Retina (tissue), 1 donor: ENCODE measurements around the gene GCSH.

ENCODE experiments used
- DNase-seq: peaks from one replicate; pipeline ENCODE4 v3.0.0-alpha.2; 2016

GCSH gene

DNA sequence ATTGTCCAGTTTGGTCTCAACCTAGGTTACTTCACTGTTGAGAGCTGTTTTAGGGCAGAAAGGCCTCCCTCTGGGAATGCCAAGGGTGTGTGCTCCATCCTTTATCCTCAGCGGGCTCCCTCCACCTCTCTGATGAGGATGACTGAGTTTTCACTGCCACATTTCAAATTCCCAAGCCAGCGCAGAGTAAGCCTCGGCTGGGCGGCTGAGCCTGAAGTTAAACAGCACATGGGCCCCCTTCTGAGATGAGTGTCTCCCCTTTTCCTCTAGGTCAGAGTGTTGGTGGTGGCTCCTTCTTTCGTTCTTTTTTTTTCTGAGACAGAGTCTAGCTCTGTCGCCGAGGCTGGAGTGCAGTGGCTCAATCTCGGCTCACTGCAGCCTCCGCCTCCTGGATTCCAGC is 5.5 kb upstream of the GCSH start:
- no peak for DNase-seq

DNA sequence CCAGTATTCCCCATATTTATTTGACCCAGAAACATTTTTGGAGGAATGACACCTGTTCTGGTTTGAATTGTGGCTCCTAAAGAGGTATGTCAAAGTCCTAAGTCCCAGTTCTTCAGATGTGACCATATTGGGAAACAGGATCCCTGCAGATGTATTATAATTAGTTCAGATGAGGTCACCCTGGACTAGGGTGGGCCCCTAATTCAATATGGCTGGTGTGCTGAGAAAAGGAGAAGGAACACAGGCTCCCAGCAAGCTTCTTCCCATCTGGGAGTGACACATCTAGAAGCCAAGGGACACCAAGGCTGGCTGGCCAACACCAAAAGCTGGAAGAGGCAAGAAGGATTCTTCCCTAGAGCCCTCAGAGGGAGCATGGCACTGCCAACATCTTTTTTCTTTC is 3.8 kb upstream of the GCSH start:
- no peak for DNase-seq

DNA sequence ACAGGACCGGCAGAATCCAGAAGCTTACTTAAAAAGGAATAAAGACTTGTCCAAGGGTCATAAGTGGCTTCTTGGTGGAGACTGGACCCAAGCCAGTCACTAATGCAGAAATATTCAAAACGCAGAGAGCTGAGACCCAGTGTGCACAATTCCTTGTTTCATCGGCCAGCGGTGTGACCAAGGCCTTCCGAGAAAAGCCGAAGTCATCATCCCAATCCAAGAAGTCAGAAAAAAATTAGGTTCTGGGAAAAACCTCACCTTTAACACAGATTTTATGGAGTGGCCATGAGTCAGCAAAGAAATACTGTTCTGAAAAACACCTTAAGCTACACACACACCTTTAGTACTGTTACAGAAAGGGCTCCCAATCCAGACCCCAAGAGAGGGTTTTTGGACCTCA is 1.0 kb upstream of the GCSH start:
- no peak for DNase-seq

DNA sequence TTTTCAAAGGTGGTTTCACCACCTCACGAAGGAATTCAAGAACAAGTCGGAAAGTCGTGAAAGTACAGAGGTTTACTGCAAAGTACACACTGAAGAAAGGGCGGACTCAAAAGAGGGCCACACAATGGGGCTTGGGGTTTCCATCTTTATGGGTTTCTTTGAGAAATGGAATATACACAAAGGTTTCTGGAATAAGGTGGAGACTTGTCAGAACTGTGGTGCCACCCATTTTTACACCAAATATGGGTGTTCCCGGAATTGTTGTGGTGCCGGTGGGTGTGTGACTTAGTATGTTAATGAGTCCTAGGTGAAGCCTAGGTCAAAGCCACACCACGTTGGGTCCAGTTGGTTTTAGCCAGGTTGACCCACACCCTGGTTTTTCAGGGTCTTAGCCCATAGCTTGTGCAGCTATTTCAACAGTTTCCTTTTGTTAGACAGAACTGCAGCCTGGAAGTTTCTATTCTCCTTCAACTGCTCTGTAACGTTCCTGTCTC is 567 bp upstream of the GCSH start:
- DNase-seq, result no peak

DNA sequence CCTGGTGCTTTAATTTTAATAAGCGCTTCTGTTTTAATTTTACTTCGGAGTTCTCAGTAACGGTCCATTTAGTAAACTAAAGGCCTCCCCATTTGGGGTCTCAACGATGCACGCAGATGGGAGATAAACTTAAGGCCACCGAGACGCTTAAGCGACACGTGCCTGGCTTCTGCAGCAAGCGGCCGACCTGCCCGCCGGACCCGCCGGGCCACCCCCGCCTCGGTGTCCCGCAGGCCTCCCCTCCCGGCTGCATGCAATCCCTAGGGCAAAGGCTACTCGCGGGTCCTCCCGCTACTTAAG is 592 bp downstream of the GCSH start:
- no peak for DNase-seq

DNA sequence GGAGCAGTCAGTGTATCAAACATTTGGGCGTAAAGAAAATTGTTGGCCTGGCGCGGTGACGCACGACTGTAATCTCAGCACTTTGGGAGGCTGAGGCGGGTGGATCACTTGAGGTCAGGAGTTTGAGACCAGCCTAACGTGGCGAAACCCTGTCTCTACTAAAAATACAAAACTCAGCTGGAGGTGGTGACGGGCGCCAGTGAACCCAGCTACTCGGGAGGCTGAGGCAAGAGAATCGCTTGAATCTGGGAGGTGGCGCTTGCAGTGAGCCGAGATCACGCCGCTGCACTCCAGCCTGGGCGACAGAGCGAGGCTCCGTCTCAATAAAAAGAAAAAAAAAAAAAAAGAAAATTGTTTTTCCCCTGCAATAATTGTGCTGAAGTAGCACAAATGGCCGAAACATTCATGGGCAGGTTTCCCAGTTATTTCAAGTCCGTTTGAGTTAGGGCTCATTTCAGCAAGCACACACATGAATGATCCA is 1.4 kb downstream of the GCSH start:
- DNase-seq, result peak; percentile 9

DNA sequence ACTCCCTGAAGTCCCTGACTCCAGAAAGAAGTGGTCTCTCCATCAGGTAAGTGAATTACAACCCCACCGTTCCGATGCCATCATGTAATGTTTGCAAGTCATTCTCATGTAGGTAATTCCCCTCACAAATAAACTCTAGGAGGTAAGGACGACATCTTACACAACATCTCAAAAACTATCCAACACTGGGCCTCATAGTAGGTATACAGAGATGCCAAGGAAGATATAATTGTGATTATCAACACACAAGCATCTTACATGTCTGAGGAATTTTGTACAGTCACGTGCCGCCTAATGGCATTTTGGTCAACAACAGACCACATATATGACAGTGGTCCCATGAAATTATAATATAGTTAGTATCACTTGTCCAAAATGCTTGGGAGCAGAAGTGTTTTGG is 7.4 kb downstream of the GCSH start:
- no peak for DNase-seq

DNA sequence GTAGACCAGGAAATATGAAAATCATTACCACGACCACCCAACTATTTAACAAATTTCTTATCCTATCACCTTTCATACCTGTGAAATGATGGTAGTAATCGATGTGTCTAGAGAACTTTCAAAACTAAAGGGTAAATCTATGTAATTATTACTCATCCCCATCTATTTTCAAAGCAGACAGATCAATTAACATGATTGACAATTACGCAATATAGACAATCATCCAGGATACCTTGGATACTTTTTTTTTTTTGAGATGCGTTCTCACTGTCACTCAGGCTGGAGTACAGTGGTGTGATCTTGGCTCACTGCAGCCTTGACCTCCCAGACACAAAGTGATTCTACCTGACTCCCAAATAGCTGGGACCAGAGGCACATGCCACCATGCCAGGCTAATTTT is 15.2 kb downstream of the GCSH start:
- no peak for DNase-seq

DNA sequence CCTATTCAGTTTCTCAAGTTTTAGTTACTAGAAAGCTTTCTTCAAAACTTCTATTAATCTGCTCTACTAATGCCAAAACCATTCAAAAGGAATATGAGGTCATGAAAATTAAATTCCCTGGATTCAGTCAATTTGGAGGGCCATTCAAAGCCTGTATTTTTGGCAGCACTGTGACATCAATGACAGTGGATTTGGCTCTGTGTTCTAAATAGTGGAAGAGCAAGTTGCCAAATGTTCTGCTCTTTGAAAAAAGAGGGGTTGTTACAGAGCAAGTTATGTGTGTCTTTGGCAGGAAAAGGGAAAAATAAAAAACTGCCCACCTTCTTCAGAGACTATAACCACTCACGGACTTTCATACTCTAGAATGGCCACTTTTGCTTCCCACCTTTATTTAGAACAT is 16.0 kb downstream of the GCSH start:
- DNase-seq, result no peak

DNA sequence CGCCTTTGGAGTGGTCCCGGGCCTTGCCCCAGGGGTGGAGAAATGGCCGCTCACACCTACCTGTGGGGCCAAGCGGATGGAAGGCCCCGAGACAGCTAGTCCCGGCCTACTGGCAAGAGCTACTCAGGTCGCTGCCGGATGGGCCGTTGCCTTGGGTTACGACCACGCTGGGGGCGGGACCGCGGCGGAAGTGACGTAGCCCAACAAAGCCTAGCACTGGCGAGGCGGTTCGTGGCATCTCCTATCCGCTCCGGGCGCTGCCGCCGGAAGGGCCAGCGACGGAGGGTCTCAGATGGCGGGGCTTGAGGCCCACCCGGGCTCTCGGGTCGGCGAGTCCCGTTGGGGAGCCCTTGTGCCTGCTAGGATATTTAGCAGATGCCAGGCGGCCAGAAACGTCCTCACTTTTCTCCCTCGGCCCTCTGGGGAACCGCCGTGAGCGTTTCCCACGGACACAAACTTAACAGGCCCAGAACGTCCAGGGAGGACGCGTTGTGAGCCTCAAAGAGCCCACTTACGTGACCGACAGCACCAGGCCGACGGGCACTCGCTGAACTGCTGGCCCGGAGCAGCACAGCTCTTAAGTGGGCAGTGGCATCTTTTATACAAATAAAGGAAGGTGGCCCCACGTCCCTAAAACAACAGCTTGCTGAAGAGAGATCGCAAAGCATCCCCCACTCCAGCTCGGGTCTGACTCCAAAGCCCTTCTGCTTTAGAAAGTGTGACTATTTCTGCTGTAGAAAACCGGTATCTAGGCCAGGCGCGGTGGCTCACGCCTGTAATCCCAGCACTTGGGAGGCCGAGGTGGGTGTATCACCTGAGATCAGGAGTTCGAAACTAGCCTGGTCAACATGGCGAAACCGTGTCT is 18.9 kb downstream of the GCSH start, which contains the start of gene C16orf46:
C16orf46 (minus strand) TSS at position 163 of the 865 bp plus-strand sequence. CDS start 13,283 bp downstream, outside the sequence.
- DNase-seq, result peak; percentile 99

DNA sequence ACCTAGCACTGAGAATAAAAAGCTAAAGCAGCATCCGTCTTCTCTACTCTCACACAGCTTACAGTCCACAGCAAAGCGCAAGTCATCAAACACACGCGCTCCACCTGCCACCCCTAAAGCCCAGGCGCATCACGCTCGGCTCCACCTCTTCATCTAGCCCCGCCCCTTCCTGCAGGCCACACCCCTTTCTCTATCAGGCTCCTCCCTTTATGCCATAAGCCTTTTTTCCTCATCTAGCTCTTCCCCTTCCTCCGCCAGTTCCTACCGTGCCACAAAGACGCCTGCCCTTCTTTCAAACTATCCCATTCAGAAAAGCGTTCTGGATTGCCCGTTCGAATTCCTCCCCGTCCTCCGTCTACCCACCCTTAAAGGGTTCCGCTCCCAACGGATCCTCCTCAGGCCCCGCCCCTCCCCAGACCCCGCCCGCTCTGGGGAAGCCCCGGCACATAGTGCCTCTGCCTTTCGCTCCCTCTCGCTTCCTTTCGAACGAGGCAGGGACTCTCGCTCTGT is 19.6 kb downstream of the GCSH start:
- peak; percentile 99 for DNase-seq

DNA sequence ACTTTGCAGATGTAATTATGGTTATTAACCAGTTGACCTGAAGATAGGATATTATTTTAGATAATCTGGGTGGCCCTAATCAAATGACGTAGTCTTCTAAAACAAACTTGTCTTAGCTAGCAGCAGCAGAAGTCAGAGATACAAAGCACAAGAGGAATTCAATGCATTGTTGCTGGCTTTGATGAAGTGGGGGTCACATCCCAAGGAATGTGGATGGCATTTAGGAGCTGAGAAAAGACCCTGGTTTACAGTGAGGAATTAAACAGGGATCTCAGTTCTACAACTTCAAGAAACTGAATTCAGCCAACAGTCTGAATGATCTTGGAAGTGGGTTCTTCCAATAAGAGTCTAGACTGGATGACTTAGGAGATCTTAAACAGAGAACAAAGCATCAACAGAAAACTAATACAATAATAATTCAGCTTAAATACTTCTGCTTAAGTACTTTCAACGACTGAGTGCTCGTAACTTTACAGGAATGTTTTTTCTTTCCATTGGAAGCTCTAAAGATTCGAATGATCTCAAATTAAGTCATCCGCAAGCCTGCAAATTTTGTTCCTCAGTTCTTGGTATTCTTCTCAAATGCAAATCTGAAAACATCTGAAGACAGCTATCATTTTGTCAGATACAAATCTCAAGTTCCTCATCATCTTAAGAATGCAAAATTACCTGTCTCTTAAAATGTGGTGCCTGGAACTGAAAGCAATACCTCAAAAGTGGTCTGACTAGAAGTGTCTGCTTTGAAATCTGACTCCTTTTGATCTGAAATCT is 22.4 kb downstream of the GCSH start:
- no peak for DNase-seq

DNA sequence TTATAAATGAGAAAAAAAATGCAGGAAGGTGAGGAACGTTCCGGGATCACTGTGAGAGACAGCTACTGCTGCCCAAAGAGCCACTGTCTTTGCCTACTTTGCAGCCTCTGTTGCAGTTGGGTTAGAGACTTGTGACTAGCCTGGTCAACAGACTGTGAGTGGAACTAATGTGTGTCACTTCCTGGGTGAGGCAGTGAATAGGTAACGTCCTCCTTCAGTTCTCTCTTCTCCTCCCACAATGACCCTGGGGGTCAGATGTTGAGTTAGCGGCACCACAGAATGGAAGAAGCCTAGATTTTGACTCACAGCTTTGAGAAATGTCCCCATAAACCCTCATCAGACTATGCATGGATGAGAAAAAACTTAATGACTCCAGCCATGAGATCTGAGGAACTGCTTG is 24.4 kb downstream of the GCSH start:
- no peak for DNase-seq

DNA sequence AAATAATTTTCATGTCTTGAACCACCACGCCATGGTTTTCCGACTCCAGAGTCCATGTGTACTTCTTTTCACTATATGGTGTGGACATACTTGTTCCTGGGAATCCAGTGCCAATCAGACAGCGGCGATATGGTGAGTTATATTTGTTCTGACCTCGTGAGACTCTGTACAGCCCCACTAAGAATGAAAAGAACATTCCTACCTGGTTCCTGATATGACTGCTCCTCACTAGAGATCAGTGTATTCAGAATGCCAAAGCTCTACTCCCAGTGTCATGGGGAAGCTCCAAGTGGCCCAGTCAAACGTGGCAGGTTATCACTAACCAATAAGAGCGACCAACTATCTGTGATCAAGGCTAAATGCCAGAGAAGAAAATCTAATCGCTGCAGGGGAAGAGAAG is 25.2 kb downstream of the GCSH start:
- no peak for DNase-seq

DNA sequence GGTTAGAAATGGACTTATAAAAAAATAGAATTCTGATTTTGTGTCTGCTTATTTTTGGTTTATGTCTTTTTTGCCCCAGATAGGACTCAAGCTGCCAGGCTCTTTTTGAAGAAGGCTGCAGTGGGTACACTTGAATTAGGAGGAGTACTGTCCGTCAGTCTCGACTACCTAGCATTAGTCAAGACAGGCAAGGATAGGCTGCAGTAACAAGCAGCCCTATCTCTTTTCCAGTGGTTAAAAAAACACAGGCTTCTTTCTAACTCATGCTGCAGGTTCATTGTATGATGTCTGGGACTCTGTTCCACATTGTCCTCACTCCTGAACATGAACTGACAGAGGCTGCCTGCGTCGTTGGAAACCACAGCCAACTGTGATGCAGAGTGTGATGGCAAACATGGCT is 27.1 kb downstream of the GCSH start:
- DNase-seq, result no peak

DNA sequence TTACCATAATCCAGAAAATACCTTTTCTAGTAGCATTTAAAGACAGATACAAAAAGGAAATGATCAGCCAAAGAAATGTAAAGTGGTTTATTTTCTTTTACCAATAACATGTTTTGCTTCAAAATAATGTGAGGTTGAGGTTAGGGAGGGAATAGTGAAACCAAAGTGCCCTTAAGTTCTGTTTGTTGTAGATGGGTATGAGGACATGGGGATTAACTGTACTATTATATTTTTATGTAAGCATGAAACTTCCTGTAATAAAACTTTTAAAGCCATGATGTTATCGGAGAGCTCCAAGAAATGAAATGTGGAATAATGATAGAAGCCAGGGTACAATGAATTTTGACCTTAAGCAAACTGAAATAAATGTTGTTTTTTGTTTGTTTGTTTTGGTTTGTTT is 29.0 kb downstream of the GCSH start:
- no peak for DNase-seq

DNA sequence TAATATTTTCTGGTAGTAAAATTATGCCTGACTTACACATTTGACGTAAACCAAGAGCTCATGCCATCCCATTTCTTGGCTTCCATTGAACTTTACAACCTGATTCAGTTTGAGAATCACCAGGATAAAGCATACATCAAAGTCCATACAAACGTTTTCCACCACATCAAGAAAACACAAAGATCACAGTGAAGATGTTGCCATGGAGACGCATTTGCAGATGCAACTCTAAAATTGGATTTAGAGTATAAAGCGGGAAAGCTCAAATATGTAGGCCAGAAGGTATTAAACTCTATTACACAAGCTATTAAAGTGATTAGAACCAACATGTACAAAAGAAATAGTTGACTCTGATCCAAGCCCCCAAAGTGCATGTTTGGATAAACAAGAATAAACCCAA is 29.5 kb downstream of the GCSH start:
- DNase-seq, result no peak

DNA sequence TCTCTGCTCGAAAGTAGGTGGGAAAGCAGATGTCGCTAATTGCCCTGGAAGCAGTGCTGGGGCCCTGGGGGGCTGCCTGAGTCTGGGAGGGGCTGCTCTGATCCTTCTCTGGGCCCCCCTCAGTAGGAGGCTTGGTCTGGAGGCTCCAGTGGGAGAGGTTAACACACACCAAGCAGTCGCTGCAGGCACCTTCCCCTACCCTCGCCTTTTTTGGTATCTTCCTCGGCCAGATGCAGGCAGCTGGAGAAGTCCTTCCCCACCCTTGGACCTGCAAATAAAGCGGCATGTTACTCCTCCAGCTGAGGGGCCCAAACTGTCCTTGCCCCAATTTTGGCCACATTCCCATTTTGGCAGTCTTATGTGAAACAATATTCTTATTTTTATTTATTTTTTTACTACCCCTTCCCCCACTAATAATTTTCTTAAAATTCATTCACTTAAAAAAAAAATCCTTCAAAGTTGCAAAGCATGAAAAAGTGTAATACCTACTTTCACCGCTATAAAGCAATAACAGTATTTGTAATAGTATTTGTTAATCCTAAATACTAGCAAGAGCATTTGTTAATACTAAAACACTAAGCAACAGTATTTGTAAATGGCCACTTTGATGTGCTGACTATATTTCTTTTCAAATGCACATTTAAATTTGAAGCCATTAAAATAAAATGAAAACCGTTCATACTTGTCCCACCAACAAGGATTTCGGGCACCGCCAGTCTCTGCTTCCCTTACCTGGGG is 34.2 kb downstream of the GCSH start:
- DNase-seq, result peak; percentile 8

DNA sequence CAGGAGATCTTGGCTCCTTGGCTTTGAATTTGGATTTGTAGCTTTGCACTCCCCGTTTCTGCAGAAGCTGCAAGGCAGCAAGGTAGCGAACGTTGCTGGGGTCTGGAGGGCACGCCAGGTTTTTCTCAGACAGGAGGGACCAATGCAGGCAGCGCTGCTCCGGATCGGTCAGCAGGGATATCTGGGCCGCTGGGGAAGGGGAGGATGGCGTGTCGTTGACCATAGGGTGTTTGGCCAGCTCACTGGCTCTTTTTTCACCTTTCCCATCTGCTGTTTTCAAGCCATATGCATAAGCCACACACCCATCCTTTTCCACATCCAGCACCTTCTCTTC is 34.9 kb downstream of the GCSH start:
- DNase-seq, result peak; percentile 8

DNA sequence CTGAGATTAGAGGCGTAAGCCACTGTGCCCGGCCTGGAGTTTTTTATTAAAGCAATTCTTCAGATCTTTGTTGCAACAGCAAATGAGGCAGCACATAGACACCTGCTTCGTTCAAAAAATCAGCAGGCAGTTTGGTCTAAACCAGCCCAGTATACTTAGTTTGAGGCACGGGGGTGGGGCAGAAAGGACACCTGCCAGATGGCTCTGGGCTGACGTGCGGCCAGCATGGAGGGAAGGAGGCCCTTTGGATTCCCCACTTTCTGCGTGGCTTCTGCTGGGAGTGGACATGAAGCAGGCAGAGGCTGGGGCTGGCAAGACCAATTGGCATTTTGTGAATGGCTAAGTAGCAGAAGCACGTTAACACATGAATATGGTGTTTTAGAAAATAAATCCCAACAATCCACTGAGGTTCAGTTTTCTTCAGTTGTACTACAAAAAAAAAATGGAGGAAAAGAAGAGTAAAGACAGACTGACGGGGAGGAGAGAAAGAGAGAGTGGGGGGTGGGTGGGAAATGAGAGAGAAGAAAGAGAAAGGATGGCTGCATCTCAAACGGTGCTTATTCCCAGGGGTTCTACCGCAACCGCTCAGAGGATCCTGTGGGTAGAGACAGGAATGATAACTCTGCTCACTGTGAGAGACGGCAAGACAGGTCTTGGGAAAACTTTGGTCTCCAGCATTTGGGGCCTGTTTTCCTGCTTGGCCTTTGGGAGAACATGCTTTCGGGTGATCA is 35.5 kb downstream of the GCSH start:
- DNase-seq, result peak; percentile 11

DNA sequence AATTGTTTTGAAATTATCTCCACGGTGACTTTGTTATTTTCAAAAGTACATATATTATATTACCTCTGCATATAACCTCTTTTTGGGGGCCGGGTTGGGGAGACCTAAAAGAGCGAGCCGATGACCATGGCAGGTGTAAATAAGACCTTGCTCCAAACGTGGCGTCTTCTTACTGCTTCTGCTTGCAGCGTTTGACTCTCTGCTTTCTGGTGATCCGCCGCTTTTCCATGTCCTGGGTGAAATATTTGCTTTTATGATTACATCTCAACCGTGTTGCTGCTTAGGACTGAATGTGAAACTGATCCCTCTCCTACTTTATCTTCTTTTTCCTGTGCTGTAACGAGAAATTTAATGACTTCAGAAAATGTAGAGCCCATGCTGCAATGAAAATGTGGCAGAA is 42.4 kb downstream of the GCSH start:
- no peak for DNase-seq

DNA sequence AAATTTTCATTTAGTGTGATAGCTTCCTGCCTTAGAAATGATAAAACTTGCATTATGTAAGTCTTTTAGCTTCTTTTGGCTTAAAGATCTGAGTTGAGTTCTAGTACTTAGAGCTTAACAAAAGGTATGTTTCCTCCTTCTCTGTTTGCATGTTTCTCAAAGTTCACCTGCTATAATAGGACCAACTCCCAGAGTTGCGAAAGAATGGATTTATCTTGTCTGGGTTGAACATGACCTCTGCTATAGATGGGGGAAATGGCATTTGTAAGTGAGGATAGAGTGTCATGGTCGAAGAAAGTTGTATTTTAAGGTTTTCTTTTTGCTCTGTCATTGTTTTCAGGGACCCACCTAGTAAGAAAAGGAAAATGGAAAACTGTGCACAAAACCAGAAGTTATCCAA is 53.4 kb downstream of the GCSH start:
- DNase-seq, result no peak

DNA sequence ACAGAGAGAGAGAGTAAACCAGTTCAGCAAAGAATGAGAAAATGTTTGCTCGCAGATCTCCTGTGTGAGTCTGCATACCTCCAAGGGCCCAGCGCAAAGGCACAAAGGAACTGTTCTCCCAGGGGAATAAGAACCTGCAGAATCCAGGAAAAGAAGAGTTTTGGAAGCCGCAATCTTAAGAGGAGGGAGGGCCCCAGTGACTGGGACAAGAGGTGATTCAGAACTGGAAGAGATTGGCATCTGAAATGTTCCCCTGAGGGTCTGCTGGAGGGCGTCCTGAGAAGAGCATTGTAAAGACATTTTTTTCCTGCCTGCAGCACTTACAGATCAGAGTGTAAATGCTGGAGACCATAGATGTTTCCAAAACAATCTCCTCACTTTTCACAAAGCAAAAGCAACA is 54.5 kb downstream of the GCSH start:
- DNase-seq, result no peak
